GM12801 (cell line): ENCODE results near the gene HIKESHI.

Experiments
- CTCF ChIP-seq: IDR thresholded peaks from one replicate; pipeline ENCODE4 v1.5.1; 2011; ENCODE audit warnings: control low read depth; ENCODE audit not compliant: insufficient read length; ENCODE audit errors: extremely low read depth

Gene HIKESHI

DNA sequence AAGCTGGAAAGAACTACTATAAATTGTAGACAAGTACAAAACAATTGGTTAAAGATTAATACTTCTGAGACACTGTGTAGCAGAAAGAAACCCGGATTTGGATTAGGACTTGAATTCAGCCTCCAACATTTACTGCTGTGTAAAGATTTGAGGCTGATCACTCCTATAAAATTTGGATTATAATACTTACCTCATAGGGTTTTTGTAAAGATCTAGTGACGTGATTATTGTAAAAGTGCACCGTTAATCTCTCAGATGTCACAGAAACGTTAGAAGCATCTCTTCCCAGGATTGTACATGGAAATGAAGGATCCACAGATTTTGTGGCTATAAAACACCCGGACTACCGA lies 323 bp upstream of the HIKESHI start:
- no peak for TF ChIP-seq CTCF

DNA sequence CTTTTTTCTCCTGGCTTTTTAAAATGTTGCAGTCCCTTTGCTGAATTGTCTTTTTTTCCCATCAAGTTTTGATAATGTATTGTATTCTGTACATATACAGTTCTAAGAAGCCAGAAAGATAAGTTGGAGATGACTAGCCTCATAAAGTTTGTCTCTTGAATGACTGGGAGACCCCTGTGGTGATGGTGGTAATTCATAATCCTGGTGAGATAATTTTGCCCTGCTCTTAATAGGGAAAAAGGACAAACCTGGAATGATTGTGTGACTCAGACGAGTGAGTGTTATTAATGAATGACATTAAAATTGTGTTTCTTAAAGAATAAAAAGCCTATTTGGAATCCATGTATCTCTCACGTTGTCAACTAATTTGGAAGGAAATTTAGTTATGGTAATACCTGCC lies 1.2 kb downstream of the HIKESHI start:
- TF ChIP-seq CTCF, result no peak

GRCh38 chr11:86313793-86314192 lies 11.8 kb downstream of the HIKESHI start:
- no peak for TF ChIP-seq CTCF

DNA sequence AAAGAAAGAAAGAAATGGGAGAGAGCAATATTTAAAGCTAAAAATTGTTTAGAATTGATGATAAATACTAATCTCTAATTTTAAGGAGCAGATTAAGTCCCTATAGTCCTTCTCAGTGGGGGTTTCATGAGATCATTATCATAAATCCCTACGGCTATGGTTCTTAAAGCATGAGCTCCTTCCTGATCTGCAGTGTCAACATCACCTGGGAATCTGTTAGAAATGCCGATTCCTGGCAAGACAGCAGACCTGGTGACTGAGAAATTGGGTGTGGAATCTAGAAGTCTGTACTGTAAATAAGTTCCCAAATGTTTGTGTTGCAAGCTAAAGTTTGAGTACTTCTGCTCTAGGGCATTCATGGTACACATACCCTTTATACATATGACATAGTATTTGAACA lies 12.6 kb downstream of the HIKESHI start:
- no peak for TF ChIP-seq CTCF

DNA sequence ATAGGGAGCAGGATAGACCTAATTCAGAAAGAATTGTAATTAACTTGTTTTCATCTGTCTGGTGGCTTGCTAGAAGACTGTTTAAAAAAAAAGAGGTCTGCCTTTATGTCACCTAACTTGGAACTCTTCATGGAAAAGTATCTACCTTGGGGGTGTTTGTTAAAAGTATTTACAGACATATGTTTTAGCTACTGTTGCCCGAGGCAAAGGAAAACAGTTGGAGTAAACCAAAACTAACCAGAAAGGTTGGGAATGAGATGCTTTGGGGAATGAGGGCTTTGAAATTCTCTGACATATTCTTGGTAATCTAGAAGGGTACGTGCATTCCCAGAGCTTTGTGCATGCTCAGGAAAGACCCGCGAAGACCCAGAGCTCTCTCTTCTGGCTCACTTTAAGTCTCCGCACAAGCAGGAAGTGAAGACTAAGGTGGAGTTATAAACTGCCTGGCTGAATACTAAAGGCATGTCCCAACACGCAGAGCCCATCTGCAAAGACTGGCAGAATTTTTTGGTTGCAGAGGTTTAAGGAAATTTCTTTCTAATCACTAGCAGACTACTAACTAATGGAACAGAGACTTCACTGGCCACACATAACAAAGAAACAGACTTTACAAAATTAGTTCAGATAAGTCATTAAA lies 33.2 kb downstream of the HIKESHI start:
- TF ChIP-seq CTCF, result no peak

DNA sequence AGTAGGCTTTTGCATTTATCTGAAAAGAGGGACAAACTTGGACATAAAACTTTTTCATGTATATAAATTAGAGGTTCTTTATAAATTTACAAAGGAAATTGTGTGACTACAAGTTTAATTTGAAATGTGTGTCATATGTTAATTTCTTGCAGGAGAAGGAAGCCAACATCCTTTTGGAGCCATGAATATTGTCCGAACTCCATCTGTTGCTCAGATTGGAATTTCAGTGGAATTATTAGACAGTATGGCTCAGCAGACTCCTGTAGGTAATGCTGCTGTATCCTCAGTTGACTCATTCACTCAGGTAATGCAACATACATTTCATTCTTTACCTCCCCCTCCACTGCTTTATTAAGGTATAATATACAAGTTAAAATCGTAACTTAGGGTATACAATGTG lies 35.2 kb downstream of the HIKESHI start:
- no peak for TF ChIP-seq CTCF

DNA sequence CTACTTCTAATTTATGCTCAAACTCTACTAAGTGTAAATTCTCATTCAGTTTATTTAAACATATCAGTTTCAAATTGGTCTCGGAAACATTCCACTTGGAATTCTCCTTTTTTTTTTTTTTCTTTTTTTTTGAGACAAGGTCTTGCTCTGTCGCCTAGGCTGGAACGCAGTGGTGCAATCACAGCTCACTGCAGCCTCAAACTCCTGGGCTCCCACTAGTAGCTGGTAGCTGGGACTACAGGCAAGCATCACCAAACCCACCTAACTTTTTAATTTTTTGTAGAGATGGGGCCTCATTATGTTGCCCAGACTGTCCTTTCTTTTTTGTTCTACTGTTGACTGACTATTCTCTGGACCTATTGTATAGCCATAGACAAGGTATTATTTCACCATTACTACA lies 39.3 kb downstream of the HIKESHI start:
- no peak for TF ChIP-seq CTCF

DNA sequence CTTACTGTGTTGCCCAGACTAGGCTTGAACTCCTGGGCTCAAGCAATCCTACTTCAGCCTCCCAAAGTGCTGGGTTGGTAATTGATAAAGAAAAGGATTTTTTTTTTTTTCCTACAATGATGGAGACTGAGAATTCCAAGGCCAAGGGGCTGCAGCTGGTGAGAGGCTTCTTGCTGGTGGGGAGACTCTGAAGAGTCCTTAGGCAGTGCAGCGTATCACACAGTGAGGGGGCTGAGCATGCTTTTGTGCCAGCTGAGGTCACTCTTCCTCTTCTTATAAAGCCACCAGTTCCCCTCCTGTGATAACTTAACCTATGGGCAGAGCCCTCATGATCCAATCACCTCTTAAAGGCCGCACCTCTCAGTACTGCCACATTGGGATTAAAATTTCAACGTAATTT lies 44.5 kb downstream of the HIKESHI start:
- TF ChIP-seq CTCF, result no peak
